ENCODE data around the gene SGMS2.
"Not testable (repeated sequence)": the region's sequence is repeated elsewhere in the genome, so short reads cannot be mapped to it uniquely, and the experiment has no call there.

SGMS2 gene

GRCh38 chr4:107870916-107871786 is 46.4 kb downstream of the SGMS2 start:
- no peak for DNase-seq

DNA sequence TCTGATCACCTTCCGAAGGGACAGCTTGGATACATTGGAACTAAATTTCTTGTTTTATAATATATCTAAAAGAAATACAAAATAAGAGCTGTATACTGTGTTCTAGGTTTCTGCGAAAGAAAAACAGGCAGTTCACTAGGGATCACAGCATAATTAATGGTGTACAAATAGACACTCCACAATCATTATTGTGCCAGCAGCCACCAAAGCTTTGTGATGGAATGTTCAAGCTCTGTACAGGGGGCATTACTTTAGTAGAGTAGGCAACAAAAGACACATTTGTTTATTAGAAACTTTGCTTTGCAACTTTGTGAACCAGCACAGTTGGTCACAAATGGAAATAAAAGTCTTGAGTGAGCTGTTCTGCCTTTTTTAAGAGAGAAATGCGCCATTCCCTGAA is 49.3 kb downstream of the SGMS2 start:
- no peak for DNase-seq

- no peak for DNase-seq
These were observed 51.4 kb downstream of the SGMS2 start for GRCh38 chr4:107876099-107876498.

- no peak for DNase-seq
These were observed 52.6 kb downstream of the SGMS2 start for GRCh38 chr4:107877361-107877760.

- no peak for DNase-seq
These were observed 61.1 kb downstream of the SGMS2 start for GRCh38 chr4:107885865-107886264.

- DNase-seq, result no peak
These were observed 63.5 kb downstream of the SGMS2 start for GRCh38 chr4:107888237-107888636.

DNA sequence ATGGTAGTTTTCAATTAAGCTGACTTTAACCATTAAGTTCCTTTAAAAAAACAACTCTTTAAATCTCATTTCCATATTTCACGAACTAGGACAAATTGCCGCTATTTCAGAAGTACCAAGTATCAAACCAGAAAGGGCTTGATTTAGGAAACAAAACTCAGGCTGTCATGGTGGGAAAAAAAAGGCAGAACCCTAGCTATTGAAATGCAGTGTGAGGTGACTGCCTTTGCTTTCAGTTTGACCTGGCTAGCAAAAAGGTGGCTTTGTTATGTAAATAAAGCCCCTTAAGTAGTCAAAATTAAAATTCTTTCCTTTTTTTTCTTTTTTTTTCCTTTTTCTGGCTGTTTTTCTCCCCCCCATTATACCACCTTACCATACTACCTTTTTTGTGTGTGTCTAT is 66.0 kb downstream of the SGMS2 start:
- DNase-seq, result no peak

DNA sequence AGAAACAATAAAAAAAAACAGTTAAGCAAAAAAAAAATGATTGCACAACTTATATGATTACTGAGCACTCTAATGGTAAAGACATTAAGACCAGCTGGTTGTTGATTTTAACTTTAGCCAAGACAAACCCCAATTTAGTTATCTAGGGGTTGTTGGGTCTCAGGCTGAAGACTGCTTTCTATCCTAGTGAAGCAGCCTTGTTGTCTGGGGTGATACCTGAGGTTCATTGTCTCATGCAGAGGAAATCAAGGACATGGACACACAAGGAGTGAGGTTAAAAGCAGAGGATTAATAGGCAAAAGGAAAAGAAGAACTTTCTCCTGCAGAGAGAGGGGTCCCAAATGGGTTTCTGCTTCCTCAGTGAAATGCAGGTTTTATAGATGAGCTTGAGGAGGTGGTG is 66.6 kb downstream of the SGMS2 start:
- DNase-seq, result no peak

- DNase-seq, result no peak
These were observed 68.7 kb downstream of the SGMS2 start for GRCh38 chr4:107893171-107894137.

DNA sequence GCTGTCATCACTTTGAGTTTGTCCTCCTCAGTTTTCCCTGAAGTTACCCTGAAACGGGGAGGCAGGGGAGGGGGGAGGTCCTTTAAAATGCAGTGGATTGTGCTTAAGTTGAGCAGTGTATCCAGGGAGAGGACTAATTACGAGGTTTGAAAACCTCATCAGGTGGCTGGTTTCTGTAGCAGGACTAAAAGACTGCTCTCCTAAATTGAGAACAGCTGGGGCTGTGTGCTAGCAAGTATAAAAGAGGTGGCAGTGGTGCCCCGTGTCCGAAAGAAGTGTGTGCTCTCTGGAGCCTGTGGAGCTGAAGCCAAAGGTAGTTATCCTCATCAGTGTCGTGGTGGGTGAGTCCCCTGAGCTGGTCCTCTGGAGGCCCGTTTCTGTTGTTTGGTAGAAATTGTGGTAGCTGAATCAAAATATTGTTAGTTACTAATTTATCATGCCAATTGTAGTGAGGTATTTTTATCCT is 69.4 kb downstream of the SGMS2 start:
- DNase-seq, result no peak

- DNase-seq, result no peak
These were observed 71.5 kb downstream of the SGMS2 start for GRCh38 chr4:107896158-107896645.

DNA sequence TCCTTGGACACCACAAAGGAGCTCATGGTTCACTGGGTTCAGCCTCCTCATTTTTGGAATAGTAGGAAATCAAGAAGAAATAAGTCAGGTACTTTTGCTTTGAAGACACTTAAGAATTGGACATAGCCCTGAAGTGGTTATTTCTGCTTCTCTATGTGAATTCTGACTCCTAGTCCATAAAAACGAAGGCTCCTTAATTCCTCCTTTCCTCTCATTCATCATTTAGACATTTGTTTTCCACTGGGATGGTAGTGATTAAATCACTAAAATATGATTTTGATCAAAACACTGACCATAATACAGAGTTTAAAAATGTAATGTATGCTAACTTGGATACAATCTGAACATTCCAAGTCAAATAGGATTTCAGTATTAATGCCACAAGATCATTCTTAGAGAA is 71.9 kb downstream of the SGMS2 start:
- DNase-seq, result no peak

- no peak for DNase-seq
These were observed 73.1 kb downstream of the SGMS2 start for GRCh38 chr4:107897823-107898222.

DNA sequence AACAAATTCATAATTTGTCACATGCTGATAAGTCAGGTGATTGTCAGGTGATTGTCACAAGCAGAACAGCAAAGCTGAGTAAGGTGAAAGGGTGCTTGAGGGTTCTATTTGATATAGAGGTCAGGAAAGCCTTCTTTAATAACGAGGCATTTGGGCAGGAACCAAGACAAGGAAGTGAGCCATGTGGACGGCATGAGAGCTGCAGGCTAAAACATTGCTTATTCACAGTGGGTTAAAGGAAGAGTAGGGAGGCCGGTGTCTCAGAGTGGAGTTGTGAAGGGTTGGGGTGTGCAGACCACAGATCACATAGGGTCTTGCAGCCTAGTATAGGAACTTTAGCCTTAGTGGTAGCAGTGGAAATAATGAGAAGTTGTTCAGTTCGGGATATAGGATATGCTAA is 75.3 kb downstream of the SGMS2 start:
- no peak for DNase-seq

GRCh38 chr4:107900508-107900907 is 75.8 kb downstream of the SGMS2 start:
- no peak for DNase-seq

DNA sequence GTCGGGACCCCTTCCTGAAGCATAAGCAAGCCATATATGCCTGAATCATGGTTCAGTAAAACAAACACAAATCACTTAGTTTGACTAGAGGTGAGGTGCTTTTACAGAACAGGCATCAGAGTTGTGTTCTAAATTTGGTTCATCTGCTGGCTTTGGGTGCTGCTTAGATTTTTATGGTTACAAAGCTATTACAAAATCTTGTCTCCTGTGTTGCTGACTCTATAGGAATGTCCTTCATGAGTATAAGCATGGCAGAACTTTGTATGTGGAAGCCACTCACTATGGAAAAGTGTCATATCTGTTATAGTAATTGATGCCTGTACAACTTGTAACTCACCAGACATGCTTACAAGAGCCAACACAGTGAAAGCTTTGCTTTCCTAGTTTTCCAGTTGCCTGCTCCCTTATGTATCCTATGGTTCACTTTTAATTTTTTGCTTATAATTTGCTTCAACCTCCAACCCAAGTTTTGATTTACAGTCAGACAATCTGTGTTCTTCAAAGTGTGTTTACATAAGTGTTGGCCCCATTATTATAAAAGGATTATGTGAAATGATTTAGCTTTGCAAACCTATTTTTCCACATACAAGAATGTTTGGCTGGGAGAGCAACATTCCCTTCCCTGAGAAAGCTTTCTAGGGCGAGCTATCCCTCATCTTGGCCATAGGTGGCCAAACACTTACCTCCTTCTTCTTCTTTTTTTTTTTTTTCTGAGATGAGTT is 76.6 kb downstream of the SGMS2 start:
- DNase-seq, result no peak

DNA sequence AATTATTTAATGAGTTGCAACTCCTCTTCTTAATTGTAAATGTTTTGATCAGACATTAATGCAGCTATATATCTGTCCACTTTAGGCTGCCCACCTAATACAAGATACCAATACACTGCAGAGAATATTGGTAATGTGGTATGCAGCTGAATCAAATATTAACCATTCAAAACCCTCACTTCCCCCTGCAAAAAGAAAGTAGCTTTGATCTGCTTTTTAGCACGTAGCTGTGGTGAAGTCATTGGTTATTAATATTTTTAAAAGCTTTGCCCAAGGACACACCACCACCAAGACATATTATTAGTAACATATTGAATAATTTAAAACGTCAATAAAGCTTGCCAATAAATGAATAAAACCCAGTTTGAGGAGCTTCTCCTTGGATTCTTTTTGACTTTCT is 78.0 kb downstream of the SGMS2 start:
- no peak for DNase-seq

GRCh38 chr4:107905082-107905481 is 80.3 kb downstream of the SGMS2 start:
- not testable (repeated sequence) for DNase-seq

DNA sequence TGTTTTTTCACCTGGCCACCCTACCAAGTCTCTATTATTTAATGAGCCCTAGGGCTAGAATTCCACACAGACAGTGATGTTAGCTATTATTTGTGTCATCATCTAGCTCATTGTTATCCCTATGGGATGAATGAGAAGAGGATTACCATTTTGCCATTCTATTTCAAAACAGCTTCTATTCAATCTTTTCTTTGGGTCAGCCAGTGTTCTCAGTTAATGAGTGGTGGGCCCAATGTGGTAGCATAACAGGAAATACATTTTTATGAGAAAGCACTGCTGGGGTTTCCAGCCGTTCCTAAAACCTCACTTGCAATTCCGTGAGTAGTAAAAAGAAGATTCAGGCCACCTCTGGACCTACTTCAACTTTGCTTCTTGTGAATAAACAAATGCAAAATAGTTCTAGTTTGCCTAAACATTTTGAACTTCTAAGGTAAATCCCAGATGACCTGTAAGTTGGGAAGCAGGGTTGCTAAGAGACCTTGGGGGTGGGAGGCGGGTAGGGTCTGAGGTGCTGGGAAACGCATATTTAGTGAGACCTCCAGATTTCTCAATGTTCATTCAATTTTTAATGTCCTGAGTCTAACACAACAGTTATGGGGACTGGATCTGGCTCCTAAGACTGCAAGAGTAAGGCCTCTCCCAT is 81.8 kb downstream of the SGMS2 start:
- DNase-seq, result no peak

DNA sequence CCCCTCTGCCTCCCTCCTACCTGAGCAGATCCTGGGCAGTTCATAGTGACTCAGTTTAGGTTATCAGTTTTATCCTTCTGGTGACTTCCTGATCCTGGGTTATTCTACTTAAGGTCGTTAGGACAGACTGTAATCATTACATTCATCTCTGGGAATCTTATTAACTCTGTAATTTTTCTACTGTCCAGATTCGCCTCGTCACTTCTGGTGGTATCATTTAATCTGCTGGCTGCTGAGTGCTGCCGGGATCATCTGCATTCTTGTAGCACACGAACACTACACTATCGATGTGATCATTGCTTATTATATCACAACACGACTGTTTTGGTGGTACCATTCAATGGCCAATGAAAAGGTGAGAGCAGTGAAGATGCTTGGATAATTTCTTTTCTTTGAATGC is 83.6 kb downstream of the SGMS2 start:
- no peak for DNase-seq

DNA sequence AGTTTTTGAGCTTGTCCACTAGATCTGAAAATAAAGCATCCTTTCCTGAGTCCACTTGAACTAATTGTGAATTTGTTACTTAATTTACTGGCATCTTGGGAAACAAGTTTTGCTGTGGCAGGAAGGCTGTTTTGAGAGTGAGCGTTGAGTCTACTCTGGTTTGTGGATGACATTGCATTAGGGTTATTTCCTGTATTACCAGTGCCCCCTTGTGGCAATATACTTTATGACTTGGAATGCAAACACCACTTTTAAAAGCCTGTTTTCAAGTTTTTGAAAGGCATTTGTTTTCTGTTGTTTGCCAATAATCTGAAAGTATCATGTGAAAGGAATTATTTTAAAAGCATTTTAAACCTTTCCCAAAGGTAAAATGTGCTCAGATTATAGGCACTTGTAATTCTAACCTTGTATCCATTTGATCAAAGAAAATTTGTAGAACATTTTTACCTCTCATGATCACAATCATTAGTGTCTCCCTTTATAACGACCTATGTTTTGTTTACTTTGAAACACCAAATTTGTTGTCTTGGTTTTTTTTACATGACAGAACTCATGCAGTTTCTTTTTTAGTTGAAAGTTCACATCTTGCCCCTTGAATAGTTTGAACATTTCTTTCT is 88.7 kb downstream of the SGMS2 start:
- no peak for DNase-seq

GRCh38 chr4:107915220-107915619 is 90.5 kb downstream of the SGMS2 start:
- DNase-seq, result no peak
